GM19099 (cell line): ENCODE data around the gene MTHFD2L.

Source experiments
- POLR2A ChIP-seq: IDR thresholded peaks from 3 replicates; pipeline ENCODE4 v1.6.1; 2011; ENCODE audit warnings: low read depth; ENCODE audit not compliant: insufficient read length; ENCODE audit errors: extremely low read depth

The MTHFD2L gene

GRCh38 chr4:74157561-74158465 is at the start of gene MTHFD2L:
MTHFD2L (plus strand) TSS chr4:74158118; CDS start chr4:74158139, 21 bp downstream.
- peak; percentile 98 for TF ChIP-seq POLR2A

GRCh38 chr4:74108457-74109115 is 49.3 kb upstream of the MTHFD2L start:
- no peak for TF ChIP-seq POLR2A

GRCh38 chr4:74109116-74109869 is 48.6 kb upstream of the MTHFD2L start:
- TF ChIP-seq POLR2A, result no peak

- no peak for TF ChIP-seq POLR2A
Measured at GRCh38 chr4:74109870-74110605, 47.9 kb upstream of the MTHFD2L start.

DNA sequence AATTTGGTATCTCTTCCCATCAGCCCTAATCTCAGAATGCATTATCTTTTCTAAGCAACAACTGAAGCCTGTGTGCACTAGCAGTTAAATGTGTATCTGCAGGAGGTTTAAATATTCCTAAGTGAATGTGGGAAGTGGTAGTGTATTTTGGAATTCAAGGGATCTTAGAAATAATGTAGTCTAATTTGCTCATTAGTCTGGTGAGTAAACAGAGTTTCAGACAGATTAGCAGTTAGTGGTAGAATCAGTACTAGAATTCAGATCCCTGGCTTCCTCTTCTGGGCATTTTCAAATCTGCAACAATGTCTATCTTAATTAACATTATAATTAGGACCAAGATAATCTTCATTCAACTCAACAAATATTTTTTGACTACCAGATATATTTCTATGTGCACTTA is 47.2 kb upstream of the MTHFD2L start:
- no peak for TF ChIP-seq POLR2A

DNA sequence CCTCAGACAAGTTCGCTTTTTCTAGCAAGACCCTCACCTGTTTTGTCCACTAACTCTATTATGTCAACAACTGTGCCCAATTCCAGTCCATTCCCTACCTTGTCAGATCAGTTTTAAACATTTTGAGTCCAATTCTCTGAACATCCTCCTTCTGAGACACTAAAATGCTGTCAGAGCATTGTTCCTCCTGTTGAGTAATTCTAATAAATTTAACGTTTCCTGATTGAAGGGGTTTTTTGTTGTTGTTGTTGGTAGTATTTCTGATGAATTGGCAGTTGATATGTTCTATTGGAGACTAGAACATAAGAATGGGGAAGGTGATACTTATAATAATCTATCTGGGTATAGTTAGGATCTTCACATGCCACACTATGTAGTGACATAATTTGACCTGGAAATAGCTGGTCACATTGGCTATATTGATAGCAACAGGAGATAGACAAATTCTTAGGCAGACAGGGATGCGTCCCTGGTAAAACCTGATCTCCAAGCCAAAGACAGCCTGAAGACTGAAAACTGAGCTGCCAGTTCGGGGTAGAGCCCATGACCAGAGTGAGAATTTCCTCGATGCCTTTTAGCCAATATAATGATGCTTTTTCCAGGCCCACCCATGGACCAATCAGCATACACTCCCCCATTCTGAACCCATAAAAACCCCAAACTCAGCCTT is 46.5 kb upstream of the MTHFD2L start:
- no peak for TF ChIP-seq POLR2A

- no peak for TF ChIP-seq POLR2A
Measured at GRCh38 chr4:74111990-74112389, 45.9 kb upstream of the MTHFD2L start.

DNA sequence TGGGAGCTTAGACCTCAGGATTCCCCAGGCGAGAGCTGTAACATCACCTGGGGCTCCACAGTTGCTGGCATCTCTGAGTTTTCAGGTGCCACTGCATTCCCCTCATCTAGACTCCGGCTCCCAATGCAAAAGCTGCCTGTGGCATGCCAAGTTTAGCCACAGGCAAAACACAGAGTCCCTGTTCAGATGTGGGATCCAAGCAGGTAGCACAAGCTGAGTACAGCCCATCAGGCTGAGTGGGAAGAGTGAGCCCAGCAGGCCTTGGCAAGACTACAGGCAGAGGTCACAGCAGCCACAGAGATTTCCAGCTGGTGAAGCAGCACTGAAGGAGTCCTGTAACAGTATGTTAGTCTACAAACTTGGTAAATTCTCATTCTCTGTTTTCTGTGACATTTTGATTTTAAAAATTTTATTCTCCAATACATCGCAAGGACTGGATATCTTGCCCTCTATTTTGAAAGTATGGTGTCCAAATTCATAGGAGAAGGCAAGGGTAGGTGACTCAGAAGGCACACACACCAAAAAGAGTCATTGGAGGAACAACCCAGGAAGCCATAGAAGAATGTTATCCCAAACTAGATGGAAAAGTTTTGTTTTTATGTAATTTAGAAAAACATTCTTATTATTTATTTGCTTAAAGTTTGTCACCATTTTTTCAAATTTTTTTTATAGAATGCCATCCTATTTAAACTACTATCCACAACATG is 45.4 kb upstream of the MTHFD2L start:
- TF ChIP-seq POLR2A, result no peak

- TF ChIP-seq POLR2A, result no peak
Measured at GRCh38 chr4:74114234-74114633, 43.7 kb upstream of the MTHFD2L start.

- TF ChIP-seq POLR2A, result no peak
Measured at GRCh38 chr4:74117024-74117534, 40.8 kb upstream of the MTHFD2L start.

- no peak for TF ChIP-seq POLR2A
Measured at GRCh38 chr4:74118600-74119338, 39.1 kb upstream of the MTHFD2L start.

DNA sequence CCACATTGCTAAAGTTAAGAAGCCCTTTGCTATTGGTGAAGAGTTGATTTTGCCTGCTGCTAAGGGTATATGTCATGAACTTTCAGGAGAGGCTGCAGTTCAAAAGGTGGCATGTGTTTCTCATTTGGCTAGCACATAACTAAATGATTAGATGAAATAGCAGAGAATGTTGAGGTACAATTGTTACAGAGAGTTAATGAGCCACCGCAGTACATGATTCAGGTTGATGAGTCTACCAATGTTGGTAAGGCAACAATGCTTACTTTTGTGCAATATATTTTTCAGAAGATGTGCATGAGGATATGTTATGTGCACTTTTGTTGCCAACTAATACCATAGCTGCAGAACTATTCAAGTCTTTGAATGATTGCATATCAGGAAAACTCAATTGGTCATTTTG is 37.8 kb upstream of the MTHFD2L start:
- no peak for TF ChIP-seq POLR2A
